ENCODE measurements around the gene REG3A. TPM values are rescaled to one million over a fixed set of nuclear protein-coding genes. Genes with fewer than 3 reads are reported as not detected.

REG3A gene
- total and polyA plus RNA-seq, 3 donors from 2014 or later: not detected

GRCh38 chr2:79138385-79138784 lies 21.2 kb downstream of the REG3A start:
- DNase-seq: no peak

GRCh38 chr2:79131687-79132086 lies 27.9 kb downstream of the REG3A start:
- intact Hi-C loops (cut with DNase I; ENCODE audit: low total_unique reads): no loop called here
- TF ChIP-seq CTCF (IDR thresholded peaks at IDR 0.05) (no peak), POLR2A (IDR thresholded peaks at IDR 0.05) (no peak)

More at GRCh38 chr2:79138385-79138784, 21.2 kb downstream of the REG3A start:
- Histone ChIP-seq H3K4me1 (no peaks in the 10 kb centered on the region), H3K9me3 (no peaks in the 10 kb centered on the region), H3K27me3 (no peaks in the 10 kb centered on the region), H3K36me3 (ENCODE audit: low read depth, missing control alignments) (no peaks in the 10 kb centered on the region), H3K4me3 (no peak overlapping the region), H3K27ac (no peak overlapping the region)
- TF ChIP-seq CTCF (IDR thresholded peaks at IDR 0.05) (no peak), POLR2A (IDR thresholded peaks at IDR 0.05) (no peak)
- intact Hi-C loops (cut with DNase I; ENCODE audit: low total_unique reads): no loop called here
- whole genome bisulfite sequencing, 2 donors: 84 to 92% methylated on average over 3 of the region's 3 CpGs

GRCh38 chr2:79129804-79130203 lies 29.7 kb downstream of the REG3A start:
- DNase-seq: no peak
- Histone ChIP-seq H3K27ac (no peak overlapping the region), H3K4me1 (no peaks in the 10 kb centered on the region), H3K9me3 (no peaks in the 10 kb centered on the region), H3K27me3 (no peaks in the 10 kb centered on the region), H3K4me3 (no peak overlapping the region), H3K36me3 (ENCODE audit: low read depth, missing control alignments) (no peaks in the 10 kb centered on the region)
- intact Hi-C loops (cut with DNase I; ENCODE audit: low total_unique reads): no loop called here
- TF ChIP-seq CTCF (IDR thresholded peaks at IDR 0.05): no peak
- no peak for TF ChIP-seq POLR2A (IDR thresholded peaks at IDR 0.05)

More at GRCh38 chr2:79131687-79132086, 27.9 kb downstream of the REG3A start:
- no peaks in the 10 kb centered on the region for H3K27me3 ChIP-seq
- H3K36me3 ChIP-seq (ENCODE audit: low read depth, missing control alignments): no peaks in the 10 kb centered on the region
- WGBS, 2 donors: 70 to 81% methylated on average over 4 of the region's 4 CpGs
- no peak overlapping the region for H3K27ac ChIP-seq
- no peaks in the 10 kb centered on the region for H3K9me3 ChIP-seq
- no peak overlapping the region for H3K4me3 ChIP-seq
- H3K4me1 ChIP-seq: no peaks in the 10 kb centered on the region
- no peak for DNase-seq

- H3K27ac ChIP-seq: no peak overlapping the region
- H3K27me3 ChIP-seq: no peaks in the 10 kb centered on the region
- DNase-seq: no peak
- intact Hi-C loops (cut with DNase I; ENCODE audit: low total_unique reads): no loop called here
- no peaks in the 10 kb centered on the region for H3K9me3 ChIP-seq
- H3K4me3 ChIP-seq: no peak overlapping the region
- H3K4me1 ChIP-seq: no peaks in the 10 kb centered on the region
- TF ChIP-seq CTCF (IDR thresholded peaks at IDR 0.05) (no peak), POLR2A (IDR thresholded peaks at IDR 0.05) (no peak)
- H3K36me3 ChIP-seq (ENCODE audit: low read depth, missing control alignments): no peaks in the 10 kb centered on the region
- 86 to 87% methylated on average over 6 of the region's 6 CpGs for WGBS, 2 donors
Observed at GRCh38 chr2:79129260-79129659, 30.3 kb downstream of the REG3A start.

GRCh38 chr2:79128406-79128805 lies 31.1 kb downstream of the REG3A start:
- H3K4me1 ChIP-seq: no peaks in the 10 kb centered on the region
- no peaks in the 10 kb centered on the region for H3K27me3 ChIP-seq
- TF ChIP-seq CTCF (IDR thresholded peaks at IDR 0.05) (no peak), POLR2A (IDR thresholded peaks at IDR 0.05) (no peak)
- H3K4me3 ChIP-seq: no peak overlapping the region
- 94 to 98% methylated on average over 3 of the region's 3 CpGs for WGBS, 2 donors
- H3K9me3 ChIP-seq: no peaks in the 10 kb centered on the region
- no peak for DNase-seq
- H3K36me3 ChIP-seq (ENCODE audit: low read depth, missing control alignments): no peaks in the 10 kb centered on the region
- H3K27ac ChIP-seq: no peak overlapping the region
- intact Hi-C loops (cut with DNase I; ENCODE audit: low total_unique reads): no loop called here
